ENCODE results near the gene LAMC2.

DNA sequence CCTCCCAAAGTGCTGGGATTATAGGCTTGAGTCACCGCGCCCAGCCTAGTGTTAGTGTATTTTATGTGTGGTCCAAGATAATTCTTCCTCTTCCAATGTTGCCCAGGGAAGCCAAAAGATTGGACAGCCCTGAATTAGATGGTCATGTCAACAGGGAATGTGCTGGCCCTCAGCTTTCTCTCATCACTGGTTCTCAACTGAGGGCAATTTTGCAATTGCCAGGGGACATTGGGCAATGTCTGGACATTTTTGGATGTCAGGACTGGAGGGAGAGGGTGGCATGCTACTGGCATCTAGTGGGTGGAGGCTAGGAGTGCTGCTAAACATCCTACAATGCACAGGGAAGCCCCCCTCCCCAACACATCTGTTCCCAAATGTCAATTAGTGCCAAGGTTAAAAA lies 95.0 kb downstream of the LAMC2 start:
- no peak for TF ChIP-seq CTCF (IDR thresholded peaks at IDR 0.05; ENCODE audit: insufficient read depth, low read length, poor library complexity, severe bottlenecking)
- no peak for TF ChIP-seq EZH2phosphoT487 (conservative IDR thresholded peaks at IDR 0.05; ENCODE audit: low read length)

All from SU-DHL-6 (cell line).